OCI-LY1 (cell line): ENCODE measurements around the gene TGFB1.

Source experiments
- H2AFZ ChIP-seq: fragments of 200-600 bp; sonication (generic), shearing (Covaris generic); 2 replicates; pipeline ENCODE4 v1.6.0; 2014; ENCODE audit warnings: antibody characterized with exemption, mild to moderate bottlenecking, low read length
- H3F3A ChIP-seq: fragments of 200-600 bp; sonication (generic), shearing (Covaris generic); 2 replicates; pipeline ENCODE4 v1.6.0; 2014; ENCODE audit warnings: mild to moderate bottlenecking, antibody characterized with exemption, low read length, moderate library complexity; ENCODE audit not compliant: insufficient read depth
- H3K27ac ChIP-seq: fragments of 200-600 bp; sonication (generic); 2 replicates; pipeline ENCODE4 v1.5.1; 2014; ENCODE audit warnings: low read length, mixed run types, mild to moderate bottlenecking, low read depth; ENCODE audit not compliant: poor library complexity, severe bottlenecking
- H3K27me3 ChIP-seq: fragments of 200-600 bp; sonication (generic); 2 replicates; pipeline ENCODE4 v1.6.0; 2014; ENCODE audit warnings: antibody characterized with exemption, mild to moderate bottlenecking, low read length, moderate library complexity; ENCODE audit not compliant: insufficient read depth
- H3K36me3 ChIP-seq: fragments of 200-600 bp; sonication (generic); 2 replicates; pipeline ENCODE4 v1.6.1; 2014; ENCODE audit warnings: mild to moderate bottlenecking, antibody characterized with exemption, low read length, moderate library complexity, mixed read lengths; ENCODE audit not compliant: insufficient read depth
- H3K4me1 ChIP-seq: fragments of 200-600 bp; sonication (generic); 2 replicates; pipeline ENCODE4 v1.5.1; 2014; ENCODE audit warnings: mild to moderate bottlenecking, low read length, moderate library complexity; ENCODE audit not compliant: insufficient read depth, severe bottlenecking
- H3K4me2 ChIP-seq: fragments of 200-600 bp; sonication (generic), shearing (Covaris generic); 2 replicates; pipeline ENCODE4 v1.6.1; 2014; ENCODE audit warnings: low read length
- H3K4me3 ChIP-seq: fragments of 200-600 bp; sonication (generic); 2 replicates; pipeline ENCODE4 v1.5.1; 2014; ENCODE audit warnings: low read length, low read depth, mild to moderate bottlenecking, mixed read lengths; ENCODE audit not compliant: poor library complexity, severe bottlenecking
- H3K79me2 ChIP-seq: fragments of 200-600 bp; shearing (Covaris generic); 2 replicates; pipeline ENCODE4 v1.6.1; 2016; ENCODE audit warnings: mixed run types, low read length, mixed read lengths; ENCODE audit not compliant: insufficient read depth
- H3K9ac ChIP-seq: fragments of 200-600 bp; sonication (generic), shearing (Covaris generic); 2 replicates; pipeline ENCODE4 v1.6.1; 2014; ENCODE audit warnings: mild to moderate bottlenecking, low read length, mixed read lengths
- H3K9me2 ChIP-seq: fragments of 200-600 bp; sonication (generic), shearing (Covaris generic); 2 replicates; pipeline ENCODE4 v1.6.1; 2014; ENCODE audit warnings: low read depth, mild to moderate bottlenecking, low read length, mixed read lengths
- H3K9me3 ChIP-seq: fragments of 200-600 bp; shearing (Covaris generic); 2 replicates; pipeline ENCODE4 v1.6.1; 2014; ENCODE audit warnings: low read length, mixed read lengths
- H4K20me1 ChIP-seq: fragments of 200-600 bp; sonication (generic), shearing (Covaris generic); 2 replicates; pipeline ENCODE4 v1.6.0; 2016; ENCODE audit warnings: mild to moderate bottlenecking, low read length; ENCODE audit not compliant: insufficient read depth
- EZH2 ChIP-seq: fragments of 200-600 bp; sonication (generic), shearing (Covaris generic); IDR thresholded peaks from 2 replicates; pipeline ENCODE4 v1.8.0; 2017; ENCODE audit warnings: borderline replicate concordance, mixed run types, mild to moderate bottlenecking, antibody characterized with exemption, low read length, moderate library complexity, mixed read lengths
- TF ChIP-seq, protein P1 (sequence below): fragments of 200-600 bp; sonication (generic), shearing (Covaris generic); IDR thresholded peaks from 2 replicates; pipeline ENCODE4 v1.5.1; 2017; ENCODE audit warnings: mild to moderate bottlenecking, antibody characterized with exemption, low read length, moderate library complexity, mixed read lengths

Gene TGFB1

DNA sequence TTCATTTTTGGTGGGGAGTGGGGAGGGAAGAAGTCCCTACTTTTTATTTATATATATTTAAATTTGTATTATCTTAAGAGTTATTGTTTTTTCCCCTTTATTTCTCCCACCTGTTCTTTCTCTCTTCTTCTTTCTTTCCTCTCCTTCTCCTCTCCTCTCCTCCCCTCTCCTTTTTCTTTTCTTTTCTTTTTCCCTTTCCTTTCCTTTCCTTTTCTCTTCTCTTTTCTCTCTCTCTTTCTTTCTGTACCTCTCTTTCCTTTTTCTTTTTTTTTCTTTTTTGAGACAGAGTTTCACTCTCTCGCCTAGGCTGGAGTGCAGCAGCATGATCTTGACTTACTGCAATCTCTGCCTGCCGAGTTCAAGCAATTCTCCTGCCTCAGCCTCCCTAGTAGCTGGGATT lies 45.8 kb upstream of the TGFB1 start:
- no peak overlapping the region for H3K27ac ChIP-seq
- no peak overlapping the region for H3K4me2 ChIP-seq
- no peak overlapping the region for H3K4me3 ChIP-seq

DNA sequence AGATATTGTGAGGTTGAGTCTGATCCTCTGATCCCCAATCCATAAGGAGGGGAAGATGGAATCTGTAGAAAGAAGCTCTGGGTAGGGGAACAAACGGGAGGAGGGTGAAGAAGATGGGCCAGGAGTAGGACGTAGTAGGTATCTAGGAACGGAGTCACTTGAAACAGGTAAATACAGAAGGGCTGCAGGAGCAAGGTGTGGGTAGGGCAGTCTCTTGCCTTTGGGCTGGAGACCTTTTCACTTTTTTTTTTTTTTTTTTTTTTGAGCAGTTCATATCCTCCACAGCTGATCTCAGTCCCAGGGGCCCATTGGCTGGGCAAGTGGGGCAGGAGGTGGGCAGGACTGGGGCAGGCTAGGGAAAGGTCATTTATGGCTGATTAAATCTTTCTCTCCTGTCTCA lies 45.4 kb upstream of the TGFB1 start:
- Histone ChIP-seq H4K20me1 (no peaks in the 10 kb centered on the region), H3K27ac (no peak overlapping the region), H3K9me2 (no peaks in the 10 kb centered on the region), H3K9ac (peak overlapping the region; percentile 96; the same call in 1 of the 2 replicates), H3K4me1 (peaks cover 31% of the 10 kb centered on the region), H3K27me3 (no peaks in the 10 kb centered on the region), H3F3A (no peaks in the 10 kb centered on the region), H3K9me3 (no peaks in the 10 kb centered on the region), H3K79me2 (peaks cover 32% of the 10 kb centered on the region), H3K36me3 (peaks cover under 1% of the 10 kb centered on the region; the same call in 1 of the 2 replicates), H3K4me2 (peak overlapping the region; percentile 86), H3K4me3 (peak overlapping the region; percentile 94), H2AFZ (no peak overlapping the region)
- TF ChIP-seq EZH2: no peak
- TF ChIP-seq, protein P1, sequence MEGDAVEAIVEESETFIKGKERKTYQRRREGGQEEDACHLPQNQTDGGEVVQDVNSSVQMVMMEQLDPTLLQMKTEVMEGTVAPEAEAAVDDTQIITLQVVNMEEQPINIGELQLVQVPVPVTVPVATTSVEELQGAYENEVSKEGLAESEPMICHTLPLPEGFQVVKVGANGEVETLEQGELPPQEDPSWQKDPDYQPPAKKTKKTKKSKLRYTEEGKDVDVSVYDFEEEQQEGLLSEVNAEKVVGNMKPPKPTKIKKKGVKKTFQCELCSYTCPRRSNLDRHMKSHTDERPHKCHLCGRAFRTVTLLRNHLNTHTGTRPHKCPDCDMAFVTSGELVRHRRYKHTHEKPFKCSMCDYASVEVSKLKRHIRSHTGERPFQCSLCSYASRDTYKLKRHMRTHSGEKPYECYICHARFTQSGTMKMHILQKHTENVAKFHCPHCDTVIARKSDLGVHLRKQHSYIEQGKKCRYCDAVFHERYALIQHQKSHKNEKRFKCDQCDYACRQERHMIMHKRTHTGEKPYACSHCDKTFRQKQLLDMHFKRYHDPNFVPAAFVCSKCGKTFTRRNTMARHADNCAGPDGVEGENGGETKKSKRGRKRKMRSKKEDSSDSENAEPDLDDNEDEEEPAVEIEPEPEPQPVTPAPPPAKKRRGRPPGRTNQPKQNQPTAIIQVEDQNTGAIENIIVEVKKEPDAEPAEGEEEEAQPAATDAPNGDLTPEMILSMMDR: no peak

More for the DNA sequence above, 45.8 kb upstream of the TGFB1 start:
- Histone ChIP-seq H3K79me2 (peaks cover 32% of the 10 kb centered on the region), H2AFZ (no peak overlapping the region), H3K36me3 (no peaks in the 10 kb centered on the region), H3K9me3 (no peaks in the 10 kb centered on the region), H3K4me1 (peaks cover 31% of the 10 kb centered on the region), H3K9me2 (no peaks in the 10 kb centered on the region), H3K27me3 (no peaks in the 10 kb centered on the region), H4K20me1 (no peaks in the 10 kb centered on the region), H3K9ac (no peak overlapping the region), H3F3A (no peaks in the 10 kb centered on the region)
- TF ChIP-seq, protein P1: no peak
- TF ChIP-seq EZH2: no peak

DNA sequence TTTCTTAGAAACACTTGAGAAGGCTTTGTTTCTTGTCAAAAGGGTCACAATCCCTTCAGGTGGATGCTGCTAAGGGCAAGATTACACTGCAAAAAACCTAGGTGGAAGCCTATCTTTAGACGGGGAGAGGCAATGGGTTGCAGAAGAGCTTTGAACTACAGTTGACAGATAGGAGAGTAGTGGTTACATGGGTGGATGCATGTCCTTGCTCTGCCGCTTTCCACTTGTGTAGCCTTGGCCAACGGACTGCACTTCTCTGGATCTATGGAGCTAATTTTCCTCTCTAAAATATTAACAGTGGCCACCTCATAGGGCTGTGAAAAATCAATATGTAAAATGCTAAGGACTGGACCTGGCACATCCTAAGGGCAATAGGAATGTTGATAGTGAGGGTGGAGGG lies 44.9 kb upstream of the TGFB1 start:
- H3K27me3 ChIP-seq: no peaks in the 10 kb centered on the region
- peak overlapping the region; percentile 94 for H3K4me3 ChIP-seq
- H3K9ac ChIP-seq: peak overlapping the region; percentile 96
- H4K20me1 ChIP-seq: no peaks in the 10 kb centered on the region
- H2AFZ ChIP-seq: no peak overlapping the region
- H3K9me3 ChIP-seq: no peaks in the 10 kb centered on the region
- H3K27ac ChIP-seq: no peak overlapping the region
- TF ChIP-seq, protein P1: no peak
- no peak for TF ChIP-seq EZH2
- H3K9me2 ChIP-seq: no peaks in the 10 kb centered on the region
- peaks cover 32% of the 10 kb centered on the region for H3K79me2 ChIP-seq
- H3K4me2 ChIP-seq: peak overlapping the region; percentile 86
- H3K4me1 ChIP-seq: peaks cover 31% of the 10 kb centered on the region
- H3K36me3 ChIP-seq: peaks cover 5% of the 10 kb centered on the region; the same call in 1 of the 2 replicates
- no peaks in the 10 kb centered on the region for H3F3A ChIP-seq
